ENCODE measurements around the gene SLC25A34.
"Not testable (repeated sequence)": the region's sequence is repeated elsewhere in the genome, so short reads cannot be mapped to it uniquely, and the experiment has no call there.

The SLC25A34 gene

GRCh38 chr1:15736038-15736891, at the start of gene SLC25A34:
Gene SLC25A34, plus strand, starts transcription at chr1:15736258. Its CDS starts 228 bp downstream, at chr1:15736486.
- DNase-seq, result no peak

- DNase-seq, result no peak
Observed at GRCh38 chr1:15687446-15687845, 48.6 kb upstream of the SLC25A34 start.

GRCh38 chr1:15690317-15690716, 45.7 kb upstream of the SLC25A34 start:
- DNase-seq, result no peak

- DNase-seq, result no peak
Observed at GRCh38 chr1:15691434-15692032, 44.5 kb upstream of the SLC25A34 start.

- no peak for DNase-seq
Observed at GRCh38 chr1:15692121-15692682, 43.9 kb upstream of the SLC25A34 start.

GRCh38 chr1:15693371-15693770, 42.7 kb upstream of the SLC25A34 start:
- DNase-seq, result no peak

- peak; percentile 49 for DNase-seq
Observed at GRCh38 chr1:15696956-15697521, 39.0 kb upstream of the SLC25A34 start.

- DNase-seq, result no peak
Observed at GRCh38 chr1:15698201-15698600, 37.9 kb upstream of the SLC25A34 start.

- not testable (repeated sequence) for DNase-seq
Observed at GRCh38 chr1:15699321-15699720, 36.7 kb upstream of the SLC25A34 start.

- no peak for DNase-seq
Observed at GRCh38 chr1:15700508-15700907, 35.5 kb upstream of the SLC25A34 start.

- no peak for DNase-seq
Observed at GRCh38 chr1:15701784-15702183, 34.3 kb upstream of the SLC25A34 start.

- no peak for DNase-seq
Observed at GRCh38 chr1:15702722-15703550, 33.1 kb upstream of the SLC25A34 start.

- no peak for DNase-seq
Observed at GRCh38 chr1:15703562-15703961, 32.5 kb upstream of the SLC25A34 start.

- no peak for DNase-seq
Observed at GRCh38 chr1:15704526-15705183, 31.4 kb upstream of the SLC25A34 start.

GRCh38 chr1:15705184-15705566, 30.9 kb upstream of the SLC25A34 start:
- no peak for DNase-seq

GRCh38 chr1:15706751-15707150, 29.3 kb upstream of the SLC25A34 start:
- DNase-seq, result no peak

GRCh38 chr1:15707239-15707925, 28.7 kb upstream of the SLC25A34 start:
- DNase-seq, result no peak

- no peak for DNase-seq
Observed at GRCh38 chr1:15708486-15709137, 27.4 kb upstream of the SLC25A34 start.

GRCh38 chr1:15709226-15709625, 26.8 kb upstream of the SLC25A34 start:
- DNase-seq, result no peak

GRCh38 chr1:15712168-15712567, 23.9 kb upstream of the SLC25A34 start:
- DNase-seq, result no peak
